H9 (cell line): ENCODE results near the gene SLC35B2. TPM values are rescaled to one million over a fixed set of nuclear protein-coding genes. Genes with fewer than 3 reads are reported as not detected.
A peak's percentile ranks its signal among the peaks of the same experiment; 100 is the strongest.

Experiments used
- DNase-seq: peaks from one replicate; pipeline ENCODE4 v3.0.0-alpha.2; 2017
- H2AFZ ChIP-seq: one replicate; pipeline ENCODE4 v1.6.1; 2013; ENCODE audit warnings: mild to moderate bottlenecking, low read length, control low read depth, moderate library complexity
- H2AK5ac ChIP-seq: 2 replicates; pipeline ENCODE4 v1.6.1; 2013; ENCODE audit warnings: low read length, control low read depth, mixed read lengths; ENCODE audit not compliant: insufficient read length
- H2BK120ac ChIP-seq: one replicate; pipeline ENCODE4 v1.6.1; 2013; ENCODE audit warnings: low read depth, mild to moderate bottlenecking, low read length, control low read depth, inconsistent platforms; ENCODE audit not compliant: poor library complexity, severe bottlenecking
- H2BK12ac ChIP-seq: 2 replicates; pipeline ENCODE4 v1.6.1; 2013; ENCODE audit warnings: low read length, control low read depth, mixed read lengths, low read depth; ENCODE audit not compliant: insufficient read length
- H2BK15ac ChIP-seq: 2 replicates; pipeline ENCODE4 v1.6.1; 2013; ENCODE audit warnings: low read depth, low read length, control low read depth
- H2BK20ac ChIP-seq: one replicate; pipeline ENCODE4 v1.6.1; 2013; ENCODE audit warnings: low read depth, mild to moderate bottlenecking, low read length, control low read depth, inconsistent platforms; ENCODE audit not compliant: poor library complexity, severe bottlenecking
- H2BK5ac ChIP-seq: 2 replicates; pipeline ENCODE4 v1.6.1; 2013; ENCODE audit warnings: low read length, control low read depth, mixed read lengths; ENCODE audit not compliant: insufficient read length
- H3K14ac ChIP-seq: 2 replicates; pipeline ENCODE4 v1.6.1; 2013; ENCODE audit warnings: low read length, control low read depth; ENCODE audit not compliant: insufficient read depth
- H3K18ac ChIP-seq: 2 replicates; pipeline ENCODE4 v1.6.1; 2013; ENCODE audit warnings: low read depth, mild to moderate bottlenecking, mixed read lengths, low read length, control low read depth; ENCODE audit not compliant: insufficient read length
- H3K23ac ChIP-seq: 2 replicates; pipeline ENCODE4 v1.6.1; 2013; ENCODE audit warnings: low read length, control low read depth, mixed read lengths, low read depth; ENCODE audit not compliant: insufficient read length
- H3K23me2 ChIP-seq: 2 replicates; pipeline ENCODE4 v1.6.1; 2013; ENCODE audit warnings: low read depth, mild to moderate bottlenecking, mixed read lengths, low read length, control low read depth; ENCODE audit not compliant: insufficient read length, poor library complexity, severe bottlenecking
- H3K27ac ChIP-seq: 2 replicates; pipeline ENCODE4 v1.5.1; 2013; ENCODE audit warnings: low read length, control low read depth, mixed read lengths, low read depth; ENCODE audit not compliant: insufficient read length
- H3K27me3 ChIP-seq: 2 replicates; pipeline ENCODE4 v1.6.1; 2013; ENCODE audit warnings: low read length, control low read depth, inconsistent platforms; ENCODE audit not compliant: insufficient read depth
- H3K4ac ChIP-seq: 2 replicates; pipeline ENCODE4 v1.6.1; 2013; ENCODE audit warnings: low read depth, mild to moderate bottlenecking, control low read depth, inconsistent platforms, low read length, moderate library complexity
- H3K4me1 ChIP-seq: 2 replicates; pipeline ENCODE4 v1.6.1; 2013; ENCODE audit warnings: low read length, control low read depth, inconsistent platforms; ENCODE audit not compliant: insufficient read depth
- H3K4me2 ChIP-seq: 2 replicates; pipeline ENCODE4 v1.6.1; 2013; ENCODE audit warnings: low read length, control low read depth, mixed read lengths; ENCODE audit not compliant: insufficient read length, insufficient read depth
- H3K56ac ChIP-seq: 2 replicates; pipeline ENCODE4 v1.6.1; 2013; ENCODE audit warnings: low read depth, mild to moderate bottlenecking, mixed read lengths, low read length, control low read depth; ENCODE audit not compliant: insufficient read length
- H3K79me1 ChIP-seq: 2 replicates; pipeline ENCODE4 v1.6.1; 2013; ENCODE audit warnings: low read depth, mild to moderate bottlenecking, moderate library complexity, low read length, control low read depth, inconsistent platforms; ENCODE audit not compliant: insufficient read depth, poor library complexity, severe bottlenecking
- H3K79me2 ChIP-seq: 2 replicates; pipeline ENCODE4 v1.6.1; 2013; ENCODE audit warnings: low read length, control low read depth, inconsistent platforms; ENCODE audit not compliant: insufficient read depth
- H3K9ac ChIP-seq: 2 replicates; pipeline ENCODE4 v1.6.1; 2013; ENCODE audit warnings: low read length, control low read depth, mixed read lengths; ENCODE audit not compliant: insufficient read length; ENCODE audit errors: extremely low read depth
- H3K9me3 ChIP-seq: one replicate; pipeline ENCODE4 v1.6.1; 2013; ENCODE audit warnings: low read depth, low read length, inconsistent platforms; ENCODE audit not compliant: control insufficient read depth
- H3T11ph ChIP-seq: one replicate; pipeline ENCODE4 v1.6.1; 2013; ENCODE audit warnings: mild to moderate bottlenecking, low read length, control low read depth, inconsistent platforms
- H4K20me1 ChIP-seq: one replicate; pipeline ENCODE4 v1.6.1; 2013; ENCODE audit not compliant: control insufficient read depth, insufficient read length, insufficient read depth
- H4K5ac ChIP-seq: 2 replicates; pipeline ENCODE4 v1.6.1; 2013; ENCODE audit warnings: low read depth, mild to moderate bottlenecking, mixed read lengths, low read length, control low read depth; ENCODE audit not compliant: insufficient read length
- H4K8ac ChIP-seq: replicated peaks from 2 replicates; pipeline ENCODE4 v1.6.1; 2013; ENCODE audit warnings: low read length, control low read depth, mixed read lengths, low read depth; ENCODE audit not compliant: insufficient read length
- H4K91ac ChIP-seq: 2 replicates; pipeline ENCODE4 v1.6.1; 2013; ENCODE audit warnings: low read depth, mild to moderate bottlenecking, moderate library complexity, mixed read lengths, low read length, control low read depth; ENCODE audit not compliant: insufficient read length
- H3K27ac Mint-ChIP-seq, 3 experiments: 2 replicates in 2 of 3; 3 replicates in 1 of 3; pipeline ENCODE4 v1.8.0; 2020 to 2021; ENCODE audit warnings: mixed read lengths in 3 of 3, mild to moderate bottlenecking in 1 of 3, moderate library complexity in 1 of 3
- H3K27me3 Mint-ChIP-seq: 2 replicates; pipeline ENCODE4 v1.8.0; 2021; ENCODE audit warnings: low read depth, mild to moderate bottlenecking, moderate library complexity, mixed read lengths
- H3K36me3 Mint-ChIP-seq, 3 experiments: 2 replicates in 2 of 3; 3 replicates in 1 of 3; pipeline ENCODE4 v1.8.0; 2020 to 2021; ENCODE audit warnings: low read depth in 3 of 3, mixed read lengths in 3 of 3; ENCODE audit not compliant: insufficient read depth in 1 of 3
- H3K4me1 Mint-ChIP-seq, 2 experiments: 2 replicates each; pipeline ENCODE4 v1.8.0; 2020; ENCODE audit warnings: mixed read lengths in 2 of 2
- H3K4me3 Mint-ChIP-seq, 2 experiments: 2 replicates in 1 of 2; 3 replicates in 1 of 2; pipeline ENCODE4 v1.8.0; 2020 to 2021; ENCODE audit warnings: mild to moderate bottlenecking in 2 of 2, mixed read lengths in 2 of 2, moderate library complexity in 1 of 2
- H3K9me3 Mint-ChIP-seq, 2 experiments: 2 replicates in 1 of 2; 3 replicates in 1 of 2; pipeline ENCODE4 v1.8.0; 2020; ENCODE audit warnings: mild to moderate bottlenecking in 2 of 2, mixed read lengths in 2 of 2, moderate library complexity in 1 of 2
- WGBS: extraction: QIAGEN DNeasy Blood & Tissue Kit; methylation state at CpG from one replicate; pipeline ENCODE4 v1.1.7; 2013; ENCODE audit warnings: missing lambda C conversion rate, low lambda C conversion rate, mixed read lengths; ENCODE audit not compliant: insufficient read length; ENCODE audit errors: extremely low coverage; 5-methylcytosine and 5-hydroxymethylcytosine counted together
- total RNA-seq: library from RNA; stranded (reverse); gene quantifications from 2 replicates; pipeline ENCODE4 v1.2.1, GENCODE V29; 2021
- TF ChIP-seq, protein P1 (sequence below): fragments of 200-600 bp; sonication (generic); conservative IDR thresholded peaks from 3 replicates; pipeline ENCODE4 v1.8.0; 2021; ENCODE audit warnings: antibody characterized with exemption, mild to moderate bottlenecking

Gene SLC35B2
- total RNA-seq, 1 experiment from 2014 or later: 34.5 TPM

GRCh38 chr6:44269921-44270525, 12.7 kb upstream of the SLC35B2 start, which contains the start of gene TMEM151B:
Gene TMEM151B (plus strand): TSS chr6:44270450. CDS start chr6:44270743, 293 bp downstream.
- no peak within 1 kb of the TSS for H3K27ac ChIP-seq
- peaks cover 26 to 45% of the 10 kb centered on the region in 2 experiments for H3K4me1 Mint-ChIP-seq

More at GRCh38 chr6:44269921-44270525, 12.7 kb upstream of the SLC35B2 start, which contains the start of gene TMEM151B:
- no peaks in the 10 kb centered on the region for H4K20me1 ChIP-seq
- H4K8ac ChIP-seq: no peak within 1 kb of the TSS
- H3K18ac ChIP-seq: no peak within 1 kb of the TSS
- H3K36me3 Mint-ChIP-seq: no peaks in the 10 kb centered on the region; a peak in 1 of 7 replicates
- no peak within 1 kb of the TSS for H2BK12ac ChIP-seq
- H4K5ac ChIP-seq: no peak within 1 kb of the TSS
- H3K9ac ChIP-seq: no peak within 1 kb of the TSS
- H3K4me1 ChIP-seq: peaks cover 12% of the 10 kb centered on the region; the same call in 1 of the 2 replicates
- H2BK120ac ChIP-seq: no peak within 1 kb of the TSS
- no peak within 1 kb of the TSS for H3T11ph ChIP-seq
- H3K79me1 ChIP-seq: no peaks in the 10 kb centered on the region
- H3K23ac ChIP-seq: no peak within 1 kb of the TSS
- peaks cover 20% of the 10 kb centered on the region for H3K27me3 Mint-ChIP-seq
- TF ChIP-seq, protein P1, sequence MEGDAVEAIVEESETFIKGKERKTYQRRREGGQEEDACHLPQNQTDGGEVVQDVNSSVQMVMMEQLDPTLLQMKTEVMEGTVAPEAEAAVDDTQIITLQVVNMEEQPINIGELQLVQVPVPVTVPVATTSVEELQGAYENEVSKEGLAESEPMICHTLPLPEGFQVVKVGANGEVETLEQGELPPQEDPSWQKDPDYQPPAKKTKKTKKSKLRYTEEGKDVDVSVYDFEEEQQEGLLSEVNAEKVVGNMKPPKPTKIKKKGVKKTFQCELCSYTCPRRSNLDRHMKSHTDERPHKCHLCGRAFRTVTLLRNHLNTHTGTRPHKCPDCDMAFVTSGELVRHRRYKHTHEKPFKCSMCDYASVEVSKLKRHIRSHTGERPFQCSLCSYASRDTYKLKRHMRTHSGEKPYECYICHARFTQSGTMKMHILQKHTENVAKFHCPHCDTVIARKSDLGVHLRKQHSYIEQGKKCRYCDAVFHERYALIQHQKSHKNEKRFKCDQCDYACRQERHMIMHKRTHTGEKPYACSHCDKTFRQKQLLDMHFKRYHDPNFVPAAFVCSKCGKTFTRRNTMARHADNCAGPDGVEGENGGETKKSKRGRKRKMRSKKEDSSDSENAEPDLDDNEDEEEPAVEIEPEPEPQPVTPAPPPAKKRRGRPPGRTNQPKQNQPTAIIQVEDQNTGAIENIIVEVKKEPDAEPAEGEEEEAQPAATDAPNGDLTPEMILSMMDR: no peak
- DNase-seq: no peak
- no peaks in the 10 kb centered on the region; a peak in 1 of 5 replicates for H3K9me3 Mint-ChIP-seq
- H3K4ac ChIP-seq: no peak within 1 kb of the TSS
- H3K14ac ChIP-seq: no peak within 1 kb of the TSS
- no peaks in the 10 kb centered on the region for H3K9me3 ChIP-seq
- no peak within 1 kb of the TSS for H2BK15ac ChIP-seq
- peak within 1 kb of the TSS; percentile 68 to 88 for H3K4me3 Mint-ChIP-seq
- H2AFZ ChIP-seq: no peak within 1 kb of the TSS
- peak within 1 kb of the TSS; percentile 55 for H3K4me2 ChIP-seq
- H2AK5ac ChIP-seq: no peak within 1 kb of the TSS
- no peak within 1 kb of the TSS for H2BK20ac ChIP-seq
- H4K91ac ChIP-seq: no peak within 1 kb of the TSS
- WGBS: no CpG with 5 or more reads among the region's 29 CpGs
- H3K79me2 ChIP-seq: no peaks in the 10 kb centered on the region
- no peak within 1 kb of the TSS for H3K27ac Mint-ChIP-seq
- peaks cover 7% of the 10 kb centered on the region; the same call in 1 of the 2 replicates for H3K27me3 ChIP-seq
- no peak within 1 kb of the TSS for H3K56ac ChIP-seq
- no peak within 1 kb of the TSS for H2BK5ac ChIP-seq
- peaks cover 8% of the 10 kb centered on the region for H3K23me2 ChIP-seq
